ENCODE data around the gene KDM4E.

GRCh38 chr11:95066716-95067038, 41.6 kb downstream of the KDM4E start, which contains the start of gene SRSF8:
- TF ChIP-seq CTCF (IDR thresholded peaks at IDR 0.05) (no peak), POLR2A (IDR thresholded peaks at IDR 0.05) (no peak)

All from tibial nerve (tissue), 3 donors.